OCI-LY7 (cell line): ENCODE results near the gene CNTN2.

Experiments used
- EZH2phosphoT487 ChIP-seq: fragments of 200-600 bp; sonication (generic); IDR thresholded peaks from 2 replicates; pipeline ENCODE4 v1.6.1; 2018; ENCODE audit warnings: low read depth, borderline replicate concordance, mild to moderate bottlenecking, mixed run types, antibody characterized with exemption, low read length, moderate library complexity, mixed read lengths
- TF ChIP-seq, protein P1 (sequence below): fragments of 200-600 bp; sonication (generic); conservative IDR thresholded peaks from 2 replicates; pipeline ENCODE4 v1.5.1; 2014; ENCODE audit warnings: mild to moderate bottlenecking, antibody characterized with exemption, low read length, moderate library complexity, mixed read lengths

DNA sequence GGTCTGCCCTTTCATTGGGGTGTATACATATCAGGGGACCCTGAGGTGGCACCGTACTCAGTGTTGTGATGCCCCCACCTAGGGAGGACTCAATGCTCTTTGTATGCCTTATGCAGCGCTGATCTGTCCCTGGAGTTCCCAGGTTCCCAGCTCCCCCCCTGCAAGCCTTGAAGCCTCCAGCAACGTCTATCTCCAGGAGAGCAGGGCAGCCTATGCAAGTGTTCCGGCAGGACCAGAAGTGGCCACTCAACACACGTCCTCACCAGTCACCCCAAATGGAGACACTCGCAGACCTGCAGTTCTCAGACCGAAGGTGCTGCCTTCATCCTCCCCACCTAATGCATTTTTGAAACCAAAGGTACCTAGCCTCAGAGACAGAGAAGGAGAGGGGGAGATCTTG lies 25.2 kb upstream of the CNTN2 start:
- TF ChIP-seq, protein P1, sequence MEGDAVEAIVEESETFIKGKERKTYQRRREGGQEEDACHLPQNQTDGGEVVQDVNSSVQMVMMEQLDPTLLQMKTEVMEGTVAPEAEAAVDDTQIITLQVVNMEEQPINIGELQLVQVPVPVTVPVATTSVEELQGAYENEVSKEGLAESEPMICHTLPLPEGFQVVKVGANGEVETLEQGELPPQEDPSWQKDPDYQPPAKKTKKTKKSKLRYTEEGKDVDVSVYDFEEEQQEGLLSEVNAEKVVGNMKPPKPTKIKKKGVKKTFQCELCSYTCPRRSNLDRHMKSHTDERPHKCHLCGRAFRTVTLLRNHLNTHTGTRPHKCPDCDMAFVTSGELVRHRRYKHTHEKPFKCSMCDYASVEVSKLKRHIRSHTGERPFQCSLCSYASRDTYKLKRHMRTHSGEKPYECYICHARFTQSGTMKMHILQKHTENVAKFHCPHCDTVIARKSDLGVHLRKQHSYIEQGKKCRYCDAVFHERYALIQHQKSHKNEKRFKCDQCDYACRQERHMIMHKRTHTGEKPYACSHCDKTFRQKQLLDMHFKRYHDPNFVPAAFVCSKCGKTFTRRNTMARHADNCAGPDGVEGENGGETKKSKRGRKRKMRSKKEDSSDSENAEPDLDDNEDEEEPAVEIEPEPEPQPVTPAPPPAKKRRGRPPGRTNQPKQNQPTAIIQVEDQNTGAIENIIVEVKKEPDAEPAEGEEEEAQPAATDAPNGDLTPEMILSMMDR = no peak
- TF ChIP-seq EZH2phosphoT487 = no peak
